Activated T-cell treated with anti-CD3 and anti-CD28 coated beads, Interleukin-2, amount 50 U/mL, for 4 hours (primary cell): ENCODE data around the gene TLR5. TPM values are rescaled to one million over a fixed set of nuclear protein-coding genes. Genes with fewer than 3 reads are reported as not detected.

Source experiments
- ATAC-seq, 2 donors: fragments of 200-7000 bp; cut with Tn5 transposase; one replicate each; pipeline ENCODE4 v1.10.0; 2021
- DNase-seq: peaks from one replicate; pipeline ENCODE4 v3.0.0-alpha.2; 2020
- H3K27me3 Mint-ChIP-seq: one replicate; pipeline ENCODE4 v1.8.0; 2021; ENCODE audit warnings: low read depth, mixed read lengths
- H3K36me3 Mint-ChIP-seq: one replicate; pipeline ENCODE4 v1.8.0; 2022; ENCODE audit warnings: mixed read lengths; ENCODE audit not compliant: insufficient read depth
- H3K4me1 Mint-ChIP-seq: one replicate; pipeline ENCODE4 v1.8.0; 2021; ENCODE audit warnings: low read depth, mixed read lengths
- H3K4me3 Mint-ChIP-seq: one replicate; pipeline ENCODE4 v1.8.0; 2021; ENCODE audit warnings: mild to moderate bottlenecking, moderate library complexity, mixed read lengths
- H3K9me3 Mint-ChIP-seq: one replicate; pipeline ENCODE4 v1.8.0; 2021; ENCODE audit warnings: mixed read lengths
- total RNA-seq, 3 donors: library from RNA; stranded (reverse); gene quantifications; one replicate each; pipeline ENCODE4 v1.2.1, GENCODE V29; 2021

The TLR5 gene
- total RNA-seq, 3 donors from 2014 or later = 0.05 to 0.33 (median 0.05) TPM

DNA sequence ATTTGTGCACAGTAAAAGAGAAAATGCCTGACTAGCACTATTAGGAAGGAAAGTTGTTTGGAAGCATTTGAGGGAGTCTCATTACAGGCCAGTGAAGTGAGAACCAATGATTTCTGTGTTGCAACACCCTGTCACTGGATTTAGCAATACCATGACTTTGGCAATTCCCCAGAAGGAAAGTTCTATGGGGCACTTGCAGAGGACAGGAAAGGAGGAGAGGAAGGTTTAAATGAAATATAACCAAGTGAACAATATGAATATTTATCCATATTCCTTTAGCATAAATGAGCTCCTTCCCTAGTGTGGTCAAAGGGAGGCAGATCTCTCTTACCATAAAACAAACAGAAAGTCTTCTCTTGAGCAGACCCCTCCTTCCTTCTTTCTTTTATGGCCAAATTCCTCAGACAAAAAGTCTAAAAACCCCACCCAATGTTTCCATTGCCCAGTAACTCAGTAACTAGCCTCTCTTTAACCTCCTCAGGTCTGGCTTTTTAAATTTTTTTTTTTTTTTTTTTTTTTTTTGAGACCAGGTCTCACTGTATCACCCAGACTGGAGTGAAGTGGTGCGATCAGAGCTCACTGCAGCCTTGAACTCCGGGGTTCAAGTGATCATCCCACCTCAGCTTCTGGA, 5.5 kb downstream of the TLR5 start:
- peaks cover 6% of the 10 kb centered on the region for H3K9me3 Mint-ChIP-seq

DNA sequence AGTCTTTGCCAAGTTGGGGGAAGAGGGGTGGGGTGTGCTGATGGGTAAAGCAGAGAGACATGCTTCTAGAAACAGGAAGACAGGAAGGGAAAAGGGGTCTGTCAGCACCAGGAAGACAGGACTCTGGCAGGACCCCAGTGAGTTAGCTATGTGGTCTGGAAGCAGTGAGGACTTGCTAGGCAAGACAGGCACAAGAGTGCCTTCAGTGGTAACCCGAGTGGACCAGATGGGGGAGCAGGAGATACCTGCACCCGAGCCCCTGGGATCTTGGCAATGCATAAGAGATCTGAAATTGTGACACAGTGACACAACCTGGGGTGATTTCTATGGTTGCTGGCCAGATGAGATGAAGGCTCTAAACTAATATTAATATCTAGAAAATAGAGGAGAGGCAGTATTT, 7.0 kb downstream of the TLR5 start:
- no peak overlapping the region for H3K4me3 Mint-ChIP-seq
- DNase-seq (no peak), ATAC-seq (no peak)
- peaks cover 3% of the 10 kb centered on the region for H3K36me3 Mint-ChIP-seq
- H3K27me3 Mint-ChIP-seq = peaks cover 10% of the 10 kb centered on the region
- peaks cover 8% of the 10 kb centered on the region for H3K4me1 Mint-ChIP-seq
- H3K9me3 Mint-ChIP-seq = peaks cover 6% of the 10 kb centered on the region

More for the DNA sequence above, 5.5 kb downstream of the TLR5 start:
- H3K36me3 Mint-ChIP-seq = peaks cover 3% of the 10 kb centered on the region
- peaks cover 15% of the 10 kb centered on the region for H3K4me1 Mint-ChIP-seq
- peaks cover 10% of the 10 kb centered on the region for H3K27me3 Mint-ChIP-seq
- ATAC-seq = no peak
- no peak overlapping the region for H3K4me3 Mint-ChIP-seq
- no peak for DNase-seq

DNA sequence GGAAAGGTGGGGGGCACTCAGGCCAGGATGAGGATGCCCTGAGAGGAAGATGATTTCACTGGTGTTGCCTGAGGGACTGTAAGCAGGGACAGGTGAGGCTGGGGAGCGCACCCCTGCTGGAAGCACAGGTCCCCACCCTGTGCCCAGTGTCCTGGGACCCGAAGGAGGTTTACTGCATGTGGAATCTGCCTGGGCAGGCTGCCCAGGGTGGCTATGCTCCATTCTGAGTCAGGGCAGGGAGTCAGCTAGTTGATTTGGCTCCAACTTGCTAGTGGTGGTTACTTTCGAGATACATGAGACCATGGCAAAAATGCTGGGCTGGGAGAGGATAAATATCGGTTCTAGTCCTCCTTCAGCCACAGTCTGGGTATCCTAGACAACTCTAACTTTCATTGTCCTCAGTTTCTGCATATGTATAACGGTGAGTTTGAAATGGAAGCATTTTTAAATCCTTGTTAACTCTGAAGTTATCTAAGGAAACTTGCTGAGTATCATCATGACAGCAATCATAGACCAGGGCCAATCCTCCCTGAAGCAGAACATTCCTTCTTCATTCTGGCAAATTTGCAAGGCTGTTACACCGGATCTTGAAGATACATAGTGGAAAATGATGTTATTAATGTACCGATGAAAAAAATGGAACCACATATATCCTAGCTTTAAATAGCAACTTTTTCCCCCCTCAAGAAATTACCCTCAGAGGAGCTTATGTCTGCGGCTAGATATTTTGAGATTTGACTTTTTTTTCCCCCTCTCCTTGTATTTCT, 7.7 kb downstream of the TLR5 start:
- Mint-ChIP-seq H3K36me3 (peaks cover 3% of the 10 kb centered on the region), H3K4me3 (no peak overlapping the region), H3K9me3 (peaks cover 6% of the 10 kb centered on the region), H3K4me1 (peaks cover 12% of the 10 kb centered on the region), H3K27me3 (peaks cover 10% of the 10 kb centered on the region)
- DNase-seq (no peak), ATAC-seq (no peak)

DNA sequence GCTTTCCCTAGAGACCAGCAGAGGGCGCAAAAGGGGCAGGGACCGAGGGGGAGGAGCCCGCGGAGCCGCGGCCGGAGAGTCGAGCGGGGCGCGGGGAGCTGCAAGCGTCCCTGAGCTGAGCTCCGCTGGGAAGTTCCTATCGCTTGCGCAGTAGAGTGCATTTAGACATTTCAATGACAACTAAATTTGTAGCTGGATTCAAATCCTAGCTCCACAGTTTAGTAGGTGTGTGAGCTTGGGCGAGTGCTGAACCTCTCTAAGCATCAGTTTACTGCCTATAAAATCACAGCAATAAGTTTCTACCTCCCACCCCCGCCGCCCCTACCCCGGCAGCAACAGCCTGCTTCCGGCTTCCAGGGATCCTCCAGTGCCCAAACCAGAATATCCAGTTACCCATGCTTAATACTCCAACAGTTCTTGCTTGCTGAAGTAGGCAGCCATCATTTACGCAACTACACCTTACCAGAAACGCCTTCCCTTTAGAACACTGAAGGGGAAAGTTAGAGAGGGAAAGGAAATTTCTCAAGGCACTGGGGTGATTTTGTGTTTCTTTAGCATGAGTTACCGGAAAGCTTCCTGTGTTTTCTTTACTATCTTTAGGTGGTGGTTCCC, 9.1 kb downstream of the TLR5 start:
- DNase-seq = peak; percentile 77
- ATAC-seq = peak; percentile 90 to 91
- peak overlapping the region; percentile 63 for H3K4me3 Mint-ChIP-seq
- no peaks in the 10 kb centered on the region for H3K36me3 Mint-ChIP-seq
- H3K4me1 Mint-ChIP-seq = peaks cover 19% of the 10 kb centered on the region
- H3K27me3 Mint-ChIP-seq = peaks cover 11% of the 10 kb centered on the region
- H3K9me3 Mint-ChIP-seq = peaks cover under 1% of the 10 kb centered on the region

DNA sequence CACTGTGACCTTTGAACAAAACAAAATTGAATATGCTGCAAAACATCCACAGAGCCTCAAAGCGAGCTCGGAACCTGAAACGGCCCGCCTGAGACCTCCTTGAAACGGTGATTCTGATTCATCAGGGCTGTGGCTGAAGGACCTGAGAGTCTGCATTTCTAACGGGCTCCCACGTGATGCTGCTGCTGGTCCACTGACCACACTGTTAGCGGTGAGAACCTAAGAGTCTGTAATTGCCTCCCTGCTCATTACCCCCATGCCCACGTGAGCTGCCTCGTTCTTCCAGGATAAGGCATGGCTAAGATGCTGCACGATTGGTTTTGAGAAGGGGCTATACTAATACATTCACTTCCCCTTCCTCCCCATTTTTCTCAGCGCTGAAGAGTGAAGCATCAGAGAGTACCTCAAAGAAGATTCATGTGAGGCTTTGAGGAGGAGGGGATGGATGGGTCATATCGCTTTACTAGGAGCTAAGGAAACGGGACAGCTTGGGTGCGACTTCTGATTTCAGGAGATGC, 9.7 kb downstream of the TLR5 start:
- H3K4me3 Mint-ChIP-seq = peak overlapping the region; percentile 63
- H3K4me1 Mint-ChIP-seq = peaks cover 20% of the 10 kb centered on the region
- no peaks in the 10 kb centered on the region for H3K9me3 Mint-ChIP-seq
- DNase-seq (no peak), ATAC-seq (peak; percentile 8 to 13)
- H3K36me3 Mint-ChIP-seq = no peaks in the 10 kb centered on the region
- H3K27me3 Mint-ChIP-seq = peaks cover 11% of the 10 kb centered on the region

DNA sequence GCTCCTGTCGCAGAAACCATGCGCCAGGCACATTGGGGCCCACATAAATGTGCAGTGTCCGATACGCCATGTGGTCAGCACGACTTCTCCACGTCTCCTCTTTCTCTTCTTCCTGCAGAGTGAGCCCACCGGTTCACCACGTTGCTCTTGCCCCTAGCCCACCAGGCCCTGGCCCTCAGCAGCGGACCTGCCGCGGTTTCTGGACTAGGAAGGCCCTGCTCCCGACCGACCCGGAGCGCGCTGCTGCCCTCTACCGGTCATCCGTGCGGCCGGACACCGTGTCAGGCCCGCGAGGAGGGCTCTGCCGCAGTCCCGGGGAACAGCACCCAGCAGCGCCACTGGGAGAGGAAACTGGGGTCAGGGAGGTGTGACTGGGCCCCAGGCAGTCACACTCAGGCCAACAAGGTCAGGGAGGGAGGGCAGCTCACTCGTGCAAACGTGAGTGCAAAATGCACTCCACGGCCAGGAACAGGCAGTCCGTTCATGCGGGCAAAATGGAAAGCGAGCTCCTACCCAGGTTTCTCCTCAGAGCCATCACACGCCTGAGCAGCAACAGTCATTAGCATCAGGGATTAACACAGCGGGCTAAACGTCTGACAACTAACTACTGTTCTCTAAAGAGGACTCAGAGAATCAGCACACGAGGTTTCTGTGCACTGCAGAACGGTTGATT, 13.7 kb downstream of the TLR5 start:
- Mint-ChIP-seq H3K4me3 (peak overlapping the region; percentile 43), H3K9me3 (no peaks in the 10 kb centered on the region), H3K4me1 (peaks cover 20% of the 10 kb centered on the region), H3K36me3 (no peaks in the 10 kb centered on the region), H3K27me3 (peaks cover 2% of the 10 kb centered on the region)
- peak; percentile 59 for DNase-seq
- peak; percentile 69 to 77 for ATAC-seq

DNA sequence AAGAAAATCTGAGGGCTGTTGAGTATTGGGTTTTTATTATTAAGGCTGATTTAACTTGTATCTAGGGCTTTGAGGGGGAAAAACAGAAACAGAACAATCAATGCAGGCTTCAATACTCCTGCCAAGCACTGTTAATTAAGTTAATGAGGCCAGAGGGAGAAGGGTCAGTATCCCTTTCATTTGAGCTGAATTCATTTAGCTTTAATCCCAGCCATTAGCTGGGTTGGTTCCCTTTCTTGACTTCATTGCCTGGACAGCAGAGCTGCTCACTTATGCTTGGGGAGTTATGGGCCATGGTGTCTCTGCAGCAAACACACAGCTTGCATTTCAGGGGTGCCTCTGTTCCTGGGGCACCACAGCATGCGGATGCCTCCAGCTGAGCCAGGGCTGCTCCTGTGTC, 16.3 kb downstream of the TLR5 start:
- H3K4me1 Mint-ChIP-seq = peaks cover 18% of the 10 kb centered on the region
- DNase-seq = no peak
- H3K9me3 Mint-ChIP-seq = no peaks in the 10 kb centered on the region
- H3K4me3 Mint-ChIP-seq = no peak overlapping the region
- H3K27me3 Mint-ChIP-seq = peaks cover 2% of the 10 kb centered on the region
- no peaks in the 10 kb centered on the region for H3K36me3 Mint-ChIP-seq
- ATAC-seq = no peak

DNA sequence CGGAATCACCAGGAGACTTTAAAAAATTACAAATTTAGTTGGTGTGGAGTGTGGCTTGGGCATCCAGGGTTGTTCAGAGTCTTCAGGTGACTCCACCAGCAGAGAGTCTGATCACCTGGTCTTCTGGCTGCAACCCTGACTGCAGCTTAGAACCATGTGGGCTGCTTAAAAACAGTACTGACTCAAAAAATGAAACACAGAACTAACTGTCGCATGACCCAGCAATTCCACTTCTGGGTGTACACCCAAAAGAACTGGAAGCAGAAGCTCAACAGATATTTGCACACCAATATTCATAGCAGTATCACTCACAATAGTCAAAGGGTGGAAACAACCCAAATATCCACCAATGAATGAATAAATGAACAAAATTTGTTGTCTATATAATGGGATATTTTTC, 17.3 kb downstream of the TLR5 start:
- no peak overlapping the region for H3K4me3 Mint-ChIP-seq
- no peaks in the 10 kb centered on the region for H3K36me3 Mint-ChIP-seq
- peaks cover 2% of the 10 kb centered on the region for H3K27me3 Mint-ChIP-seq
- ATAC-seq = no peak
- no peaks in the 10 kb centered on the region for H3K9me3 Mint-ChIP-seq
- H3K4me1 Mint-ChIP-seq = peaks cover 18% of the 10 kb centered on the region
- no peak for DNase-seq

DNA sequence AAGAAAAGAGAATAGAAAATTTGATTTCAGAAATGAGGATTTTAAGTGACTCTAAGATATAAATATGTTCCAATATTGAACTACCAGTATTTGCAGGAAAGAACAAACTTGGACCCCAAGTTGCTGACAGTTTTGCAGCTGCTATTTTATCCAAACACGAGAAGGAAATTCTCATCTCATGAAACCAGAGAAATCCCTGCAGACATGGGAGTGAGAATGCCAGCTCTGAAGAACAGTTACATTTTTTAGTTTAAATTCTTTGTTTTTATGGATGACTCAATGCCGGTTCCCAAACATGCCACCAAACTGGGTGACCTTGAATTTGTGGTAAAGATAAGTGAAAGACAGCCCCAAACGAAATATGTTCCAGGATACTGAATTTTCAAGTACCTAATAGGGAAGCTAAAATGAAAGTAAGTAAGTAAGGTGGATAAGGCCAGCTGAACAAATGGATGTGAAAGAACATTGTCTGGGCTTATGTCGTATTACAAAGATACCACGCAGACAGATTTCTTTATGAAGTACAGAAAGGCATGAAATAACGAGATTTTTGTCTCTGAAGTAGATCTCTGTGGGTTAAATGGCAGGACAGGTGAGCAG, 19.9 kb downstream of the TLR5 start:
- DNase-seq (no peak), ATAC-seq (no peak)
- Mint-ChIP-seq H3K27me3 (no peaks in the 10 kb centered on the region), H3K9me3 (no peaks in the 10 kb centered on the region), H3K4me1 (peaks cover 6% of the 10 kb centered on the region), H3K4me3 (peak overlapping the region; percentile 68), H3K36me3 (no peaks in the 10 kb centered on the region)

DNA sequence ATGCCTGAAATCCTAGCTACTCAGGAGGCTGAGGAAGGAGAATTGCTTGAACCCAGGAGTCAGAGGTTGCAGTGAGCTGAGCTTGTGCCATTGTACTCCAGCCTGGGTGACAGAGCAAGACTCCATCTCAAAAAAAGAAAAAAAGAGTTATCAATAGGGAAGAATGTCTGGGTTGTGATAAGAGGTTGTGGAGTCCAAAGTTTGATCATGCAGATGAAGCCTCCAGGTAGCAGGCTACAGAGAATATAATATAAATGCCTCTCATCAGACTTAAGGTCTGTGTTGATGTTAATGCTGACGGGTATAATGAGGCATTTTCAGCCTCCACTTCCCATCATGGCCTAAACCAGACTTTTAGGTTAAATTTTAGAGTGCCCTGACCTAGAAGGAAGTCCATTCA, 24.6 kb downstream of the TLR5 start:
- DNase-seq = no peak
- ATAC-seq = no peak
- H3K9me3 Mint-ChIP-seq = no peaks in the 10 kb centered on the region
- no peaks in the 10 kb centered on the region for H3K27me3 Mint-ChIP-seq
- peaks cover 3% of the 10 kb centered on the region for H3K4me1 Mint-ChIP-seq
- no peaks in the 10 kb centered on the region for H3K36me3 Mint-ChIP-seq
- no peak overlapping the region for H3K4me3 Mint-ChIP-seq

DNA sequence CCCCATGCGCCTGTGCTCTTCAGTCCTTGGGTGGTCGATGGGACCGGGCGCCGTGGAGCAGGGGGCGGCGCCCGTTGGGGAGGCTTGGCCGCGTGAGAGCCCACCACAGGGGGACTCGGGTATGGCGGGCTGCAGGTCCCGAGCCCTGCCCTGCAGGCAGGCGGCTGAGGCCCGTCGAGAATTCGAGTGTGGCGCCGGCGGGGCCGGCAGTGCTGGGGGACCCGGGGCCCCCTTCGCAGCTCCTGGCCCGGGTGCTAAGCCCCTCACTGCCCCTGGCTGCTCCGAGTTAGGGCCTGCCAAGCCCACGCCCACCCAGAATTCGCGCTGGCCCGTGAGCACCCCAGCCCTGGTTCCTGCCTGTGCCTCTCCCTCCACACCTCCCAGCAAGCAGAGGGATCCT, 26.1 kb downstream of the TLR5 start:
- DNase-seq (no peak), ATAC-seq (no peak)
- no peaks in the 10 kb centered on the region for H3K9me3 Mint-ChIP-seq
- H3K4me1 Mint-ChIP-seq = no peaks in the 10 kb centered on the region
- no peak overlapping the region for H3K4me3 Mint-ChIP-seq
- no peaks in the 10 kb centered on the region for H3K27me3 Mint-ChIP-seq
- no peaks in the 10 kb centered on the region for H3K36me3 Mint-ChIP-seq

DNA sequence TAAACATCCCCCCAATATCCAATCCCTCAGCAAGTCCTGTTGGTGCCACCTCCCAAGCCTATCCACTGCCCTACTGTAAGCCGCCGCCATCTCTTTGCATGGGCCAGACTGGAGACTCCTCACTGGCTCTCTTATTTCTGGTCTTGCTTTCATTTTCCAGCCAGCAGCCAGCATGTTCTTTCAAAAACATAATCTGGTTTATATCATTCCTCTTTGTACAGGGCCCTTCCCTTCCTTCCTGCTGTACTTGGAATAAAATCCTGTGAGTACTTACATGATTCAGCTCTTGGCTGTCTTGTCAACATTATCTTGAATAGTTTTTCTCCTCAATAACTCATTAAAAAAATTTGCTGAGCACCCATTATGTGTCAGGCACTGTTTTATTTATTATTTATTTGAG, 28.2 kb downstream of the TLR5 start:
- Mint-ChIP-seq H3K36me3 (no peaks in the 10 kb centered on the region), H3K9me3 (no peaks in the 10 kb centered on the region), H3K4me3 (no peak overlapping the region), H3K27me3 (no peaks in the 10 kb centered on the region), H3K4me1 (peaks cover 1% of the 10 kb centered on the region)
- ATAC-seq (no peak), DNase-seq (no peak)

DNA sequence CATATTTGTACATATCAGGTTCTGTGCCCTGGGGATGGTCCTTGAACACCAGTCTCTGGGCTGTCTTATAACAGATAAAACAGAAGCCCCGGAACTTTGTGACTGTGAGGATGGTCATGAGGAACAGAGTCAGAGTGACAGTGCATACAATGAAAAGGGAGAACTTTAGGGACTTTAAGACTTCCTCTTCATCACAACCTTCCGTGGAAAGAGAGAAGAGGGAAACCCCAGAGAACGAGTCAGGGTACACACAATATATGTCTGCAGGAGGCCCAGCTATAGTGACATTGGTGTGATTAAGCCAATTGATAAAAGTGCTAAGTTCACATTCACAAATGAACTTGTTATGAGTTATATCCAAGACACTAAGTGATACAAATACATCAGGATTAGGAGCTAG, 32.1 kb downstream of the TLR5 start:
- peaks cover 2% of the 10 kb centered on the region for H3K4me1 Mint-ChIP-seq
- peaks cover 7% of the 10 kb centered on the region for H3K27me3 Mint-ChIP-seq
- DNase-seq (no peak), ATAC-seq (peak in 1 of 2 donors; percentile 18)
- H3K9me3 Mint-ChIP-seq = no peaks in the 10 kb centered on the region
- H3K36me3 Mint-ChIP-seq = no peaks in the 10 kb centered on the region
- no peak overlapping the region for H3K4me3 Mint-ChIP-seq

DNA sequence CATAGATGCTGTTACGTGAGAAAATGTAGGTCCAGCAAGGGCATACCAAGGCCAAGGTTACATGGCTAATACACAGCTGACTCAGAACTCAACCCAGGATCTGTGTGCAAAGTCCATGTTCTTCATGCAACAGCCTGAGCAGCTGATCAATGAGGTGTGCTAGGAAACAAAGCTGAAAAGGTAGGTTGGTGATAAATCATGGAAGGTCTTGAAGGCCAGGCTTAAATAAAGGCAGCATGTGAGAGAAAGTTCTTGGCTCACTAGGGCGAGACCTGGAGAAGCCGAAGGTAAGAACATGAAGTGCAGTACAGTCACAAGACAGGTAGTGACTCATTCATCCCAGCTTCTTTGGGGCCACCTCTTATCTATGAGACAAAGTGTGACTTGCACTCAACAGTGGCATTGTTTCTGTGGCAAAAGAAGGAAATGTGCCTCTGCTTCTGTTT, 33.4 kb downstream of the TLR5 start:
- no peak for DNase-seq
- Mint-ChIP-seq H3K36me3 (no peaks in the 10 kb centered on the region), H3K27me3 (peaks cover 7% of the 10 kb centered on the region), H3K9me3 (no peaks in the 10 kb centered on the region), H3K4me3 (no peak overlapping the region), H3K4me1 (peaks cover 2% of the 10 kb centered on the region)
- no peak for ATAC-seq
